HG02973 (cell line): ENCODE measurements around the gene DBR1.

ENCODE experiments used
- ATAC-seq: cut with Tn5 transposase; IDR thresholded peaks from one replicate; pipeline ENCODE4 v1.9.1; 2021; ENCODE audit warnings: moderate library complexity; ENCODE audit not compliant: unreplicated experiment

Gene DBR1, protein sequence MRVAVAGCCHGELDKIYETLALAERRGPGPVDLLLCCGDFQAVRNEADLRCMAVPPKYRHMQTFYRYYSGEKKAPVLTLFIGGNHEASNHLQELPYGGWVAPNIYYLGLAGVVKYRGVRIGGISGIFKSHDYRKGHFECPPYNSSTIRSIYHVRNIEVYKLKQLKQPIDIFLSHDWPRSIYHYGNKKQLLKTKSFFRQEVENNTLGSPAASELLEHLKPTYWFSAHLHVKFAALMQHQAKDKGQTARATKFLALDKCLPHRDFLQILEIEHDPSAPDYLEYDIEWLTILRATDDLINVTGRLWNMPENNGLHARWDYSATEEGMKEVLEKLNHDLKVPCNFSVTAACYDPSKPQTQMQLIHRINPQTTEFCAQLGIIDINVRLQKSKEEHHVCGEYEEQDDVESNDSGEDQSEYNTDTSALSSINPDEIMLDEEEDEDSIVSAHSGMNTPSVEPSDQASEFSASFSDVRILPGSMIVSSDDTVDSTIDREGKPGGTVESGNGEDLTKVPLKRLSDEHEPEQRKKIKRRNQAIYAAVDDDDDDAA

DNA sequence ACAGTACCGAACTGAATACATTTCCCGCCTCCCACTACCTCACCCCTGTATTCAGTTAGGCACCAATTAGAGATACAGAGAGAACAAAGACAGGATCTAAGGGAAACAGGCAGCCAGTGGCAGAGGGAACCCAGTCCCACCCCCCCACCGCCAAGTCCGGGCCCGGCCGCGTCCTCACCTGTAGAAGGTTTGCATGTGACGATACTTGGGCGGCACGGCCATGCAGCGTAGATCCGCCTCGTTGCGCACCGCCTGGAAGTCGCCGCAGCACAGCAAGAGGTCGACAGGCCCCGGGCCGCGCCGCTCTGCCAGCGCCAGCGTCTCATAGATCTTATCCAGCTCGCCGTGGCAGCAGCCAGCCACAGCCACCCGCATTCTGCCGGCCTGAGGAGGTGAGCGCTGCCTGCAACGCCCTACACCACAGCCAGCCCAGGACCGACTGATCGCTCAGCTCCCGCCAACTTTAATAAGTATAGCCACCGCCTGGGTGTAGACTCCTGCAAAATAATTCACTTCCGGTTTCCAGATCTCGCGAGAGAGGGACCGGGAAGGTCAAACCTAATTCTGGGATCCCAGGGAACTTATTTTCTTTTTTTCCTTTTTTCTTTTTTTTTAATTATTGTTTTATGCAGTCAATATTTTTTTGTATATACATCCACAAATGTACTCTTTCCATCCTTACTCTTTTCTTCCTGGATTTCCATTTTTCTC lies at the start of gene DBR1:
TSS of gene DBR1 (minus strand) at position 501 of the 711 bp plus-strand sequence. CDS start at position 375, 126 bp downstream.
- ATAC-seq, result peak; percentile 88

DNA sequence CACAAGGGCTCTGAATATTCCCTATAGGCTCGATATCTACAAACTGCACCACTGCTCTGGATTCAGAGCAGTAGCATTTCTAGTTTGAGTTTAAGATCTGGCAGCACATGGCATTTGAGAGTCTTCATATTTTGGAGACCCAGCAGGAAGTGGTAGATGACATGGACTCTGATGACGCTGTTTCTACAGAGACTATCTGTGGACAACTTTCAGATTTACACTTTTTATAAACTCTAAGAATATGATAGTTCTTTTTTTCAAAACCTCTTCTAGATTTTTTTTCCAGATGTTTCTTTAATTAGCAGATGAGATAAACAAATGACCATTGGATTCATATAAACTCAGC lies 48.2 kb upstream of the DBR1 start:
- ATAC-seq, result no peak

DNA sequence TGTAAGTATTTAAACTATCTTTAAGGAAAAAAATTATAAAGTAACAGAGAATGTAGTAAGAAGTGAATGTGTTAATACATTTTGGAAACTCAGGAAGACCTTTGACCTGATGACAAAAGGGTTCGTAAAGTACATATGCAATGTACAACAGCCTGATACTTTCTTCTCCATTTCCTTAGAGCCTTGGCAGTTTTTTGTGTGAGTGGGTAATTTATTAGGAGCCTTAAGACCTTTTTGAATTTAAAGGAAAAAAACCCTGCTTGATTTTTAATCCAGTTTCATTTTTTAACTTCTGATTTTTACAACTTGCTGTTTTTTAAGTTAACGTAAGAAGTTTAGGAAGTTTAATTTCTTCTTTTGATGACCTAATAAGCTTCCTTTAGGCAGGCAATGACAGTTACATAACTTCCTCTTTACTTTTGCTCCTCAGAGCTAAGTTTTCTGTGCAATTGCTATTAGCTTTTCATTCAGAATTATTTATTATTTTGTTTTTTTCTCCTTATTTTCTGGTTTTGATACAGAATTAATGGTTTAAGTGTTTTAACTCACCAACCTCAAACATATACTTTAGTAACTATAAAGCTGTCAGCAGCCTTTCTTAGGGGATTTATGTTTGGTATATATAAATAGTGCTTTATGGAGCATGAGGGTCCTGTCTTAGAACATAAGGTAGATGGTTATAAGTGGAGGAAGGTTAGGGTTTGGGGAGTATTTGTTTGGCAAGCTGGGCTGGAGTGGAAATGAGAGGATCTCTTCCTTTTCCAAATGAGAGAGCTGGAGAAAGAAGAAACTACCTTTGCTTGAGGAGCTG lies 47.6 kb upstream of the DBR1 start:
- ATAC-seq, result no peak

DNA sequence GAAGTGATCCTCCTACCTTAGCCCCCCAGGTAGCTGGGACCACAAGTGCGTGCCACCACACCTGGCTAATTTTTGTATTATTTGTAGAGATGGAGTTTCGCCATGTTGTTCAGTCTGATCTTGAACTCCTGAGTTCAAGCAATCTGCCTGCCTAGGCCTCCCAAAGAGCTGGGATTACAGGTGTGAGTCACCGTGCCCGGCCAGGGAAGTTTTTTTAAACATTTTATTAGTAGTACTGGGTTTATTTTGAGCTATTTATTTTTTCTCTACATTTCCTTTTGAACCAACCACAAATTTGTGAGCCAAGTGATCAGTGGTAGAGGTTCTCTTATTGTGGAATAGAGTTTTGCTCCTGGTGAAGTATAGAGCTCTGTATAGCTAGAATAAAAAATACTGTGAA lies 46.1 kb upstream of the DBR1 start:
- no peak for ATAC-seq

DNA sequence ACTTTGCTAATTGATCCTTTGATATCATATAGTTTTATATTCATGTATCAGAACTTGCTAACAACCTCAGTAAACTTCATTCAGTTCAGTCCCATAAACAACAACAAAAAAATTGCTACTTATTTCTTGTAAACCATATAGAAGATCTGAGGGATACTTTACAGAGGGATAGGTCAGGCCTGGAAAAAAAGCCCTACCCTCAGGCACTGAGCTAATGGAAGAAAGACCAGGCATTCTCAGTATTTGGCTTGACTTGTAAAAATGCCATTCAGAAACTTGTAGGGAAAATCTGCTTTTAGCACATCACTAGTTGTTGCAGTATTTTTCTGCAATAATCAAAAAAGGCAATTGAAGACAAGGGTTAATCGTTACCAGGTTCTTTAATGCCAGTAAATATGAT lies 45.5 kb upstream of the DBR1 start:
- ATAC-seq, result no peak

DNA sequence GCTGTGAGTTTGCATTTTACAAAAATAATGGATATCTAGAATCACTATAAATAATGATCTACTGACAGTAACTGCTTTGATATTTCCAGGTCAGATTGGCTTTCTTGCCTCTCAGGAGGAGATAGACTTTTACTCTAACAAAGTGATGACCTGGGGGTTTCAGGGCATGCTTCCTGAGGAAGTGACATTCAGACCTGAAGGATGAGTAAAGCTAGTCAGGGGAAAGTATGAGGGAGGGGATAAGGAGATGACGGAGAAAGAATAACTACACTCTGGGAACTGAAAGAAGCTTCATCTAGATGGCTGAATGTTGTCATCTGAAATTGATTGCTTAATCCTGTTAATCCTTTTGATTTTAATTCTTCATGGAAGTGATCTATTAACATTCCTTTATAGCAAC lies 44.5 kb upstream of the DBR1 start:
- ATAC-seq, result no peak

DNA sequence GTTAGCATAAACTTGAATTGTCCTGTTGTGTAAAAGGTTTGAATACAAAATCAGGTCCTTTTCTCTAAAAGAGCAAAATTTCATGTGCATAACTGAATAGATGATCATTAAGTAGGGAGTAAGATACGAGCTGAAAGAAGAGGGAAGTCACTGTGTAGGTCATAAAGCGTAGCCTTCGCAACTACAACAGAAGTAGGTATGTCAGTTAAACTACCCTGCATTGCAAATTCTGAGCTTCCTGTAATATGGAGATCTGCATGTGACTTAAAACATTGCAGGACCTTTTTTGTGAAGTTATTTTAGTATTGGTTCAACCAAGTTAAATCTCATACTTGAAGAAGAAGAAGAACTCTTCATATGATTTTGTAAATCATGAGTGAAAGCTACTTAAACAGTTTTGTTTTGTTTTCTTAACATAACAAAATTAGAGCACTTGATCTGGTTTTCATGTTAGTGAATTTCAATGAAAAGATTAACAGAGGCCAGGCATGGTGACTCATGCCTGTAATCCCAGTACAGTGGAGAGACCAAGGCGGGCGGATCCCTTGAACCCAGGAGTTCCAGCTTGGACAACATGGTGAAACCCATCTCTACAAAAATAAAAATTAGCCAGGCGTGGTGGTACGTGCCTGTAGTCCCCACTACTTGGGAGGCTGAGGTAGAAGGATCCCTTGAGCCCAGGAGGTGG lies 38.8 kb upstream of the DBR1 start:
- ATAC-seq, result no peak

DNA sequence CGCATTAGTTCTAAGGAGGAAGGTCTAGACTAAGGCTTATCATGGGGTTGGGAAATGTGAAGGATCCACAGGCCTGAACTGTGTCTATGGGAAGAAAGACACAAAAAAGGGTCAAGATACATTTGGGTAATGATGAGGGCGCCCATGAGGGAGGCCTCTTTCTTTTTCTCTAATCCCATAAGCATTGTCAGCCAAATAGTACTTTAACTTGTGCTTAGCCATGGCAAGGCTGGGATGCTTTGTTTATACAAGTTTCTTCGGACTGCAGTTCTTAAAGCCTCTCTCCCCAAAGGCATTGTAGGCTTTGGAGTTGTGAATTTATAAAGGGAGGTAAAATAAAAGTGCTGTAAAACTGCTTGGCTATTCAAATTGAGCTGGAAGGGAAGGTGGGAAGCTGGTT lies 35.8 kb upstream of the DBR1 start:
- no peak for ATAC-seq

DNA sequence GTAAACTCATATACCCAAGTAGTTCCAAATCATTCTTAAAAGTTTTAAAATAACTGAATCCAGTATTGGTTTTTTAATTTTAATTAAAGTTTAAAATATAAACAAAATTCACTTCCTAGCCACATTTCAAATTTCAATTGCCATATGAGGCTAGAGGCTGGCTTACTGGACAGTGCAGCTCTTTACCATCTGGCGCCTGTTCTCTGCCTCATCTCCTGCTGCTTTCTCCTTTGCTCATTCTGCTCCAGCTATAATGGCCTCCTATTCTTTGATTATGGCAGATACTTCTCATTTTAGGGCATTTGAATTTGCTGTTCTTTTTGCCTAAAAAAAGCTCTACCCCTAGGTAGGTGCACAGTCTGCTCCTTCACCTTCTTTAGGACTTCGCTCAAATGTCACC lies 31.5 kb upstream of the DBR1 start:
- no peak for ATAC-seq

DNA sequence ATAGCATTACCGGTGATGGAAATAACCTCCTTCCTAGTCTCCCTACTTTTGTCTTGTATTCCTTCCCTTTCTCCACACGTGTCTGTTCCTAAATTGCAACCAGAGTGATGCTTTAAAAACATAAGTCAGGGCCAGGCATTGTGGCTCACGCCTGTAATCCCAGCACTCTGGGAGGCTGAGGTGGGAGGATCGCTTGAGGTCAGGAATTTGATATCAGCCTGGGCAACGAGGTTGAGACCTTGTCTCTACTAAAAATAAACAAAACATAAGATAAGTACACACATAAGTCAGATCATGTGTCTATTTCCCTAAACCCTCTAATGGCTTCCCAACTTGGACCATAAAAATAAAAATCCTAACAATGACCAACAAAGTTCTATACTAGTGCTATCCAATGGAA lies 30.8 kb upstream of the DBR1 start:
- ATAC-seq, result no peak

DNA sequence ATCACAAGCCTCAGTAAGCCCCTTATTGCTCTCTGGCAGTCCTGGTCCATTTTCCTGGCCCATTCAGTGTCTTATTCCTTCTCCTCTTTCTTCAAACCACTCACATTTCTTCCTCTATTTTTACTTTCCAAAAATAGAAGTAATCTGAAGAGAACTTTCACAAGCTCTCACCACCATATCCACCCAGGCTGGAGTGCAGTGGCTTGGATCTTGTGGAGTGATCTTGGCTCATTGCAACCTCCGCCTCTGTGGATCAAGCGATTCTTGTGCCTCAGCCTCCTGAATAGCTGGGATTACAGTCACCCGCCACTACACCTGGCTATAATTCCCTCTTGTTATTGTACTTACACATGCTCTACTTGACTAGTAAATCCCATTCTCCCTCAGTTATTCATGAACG lies 29.2 kb upstream of the DBR1 start:
- ATAC-seq, result no peak

DNA sequence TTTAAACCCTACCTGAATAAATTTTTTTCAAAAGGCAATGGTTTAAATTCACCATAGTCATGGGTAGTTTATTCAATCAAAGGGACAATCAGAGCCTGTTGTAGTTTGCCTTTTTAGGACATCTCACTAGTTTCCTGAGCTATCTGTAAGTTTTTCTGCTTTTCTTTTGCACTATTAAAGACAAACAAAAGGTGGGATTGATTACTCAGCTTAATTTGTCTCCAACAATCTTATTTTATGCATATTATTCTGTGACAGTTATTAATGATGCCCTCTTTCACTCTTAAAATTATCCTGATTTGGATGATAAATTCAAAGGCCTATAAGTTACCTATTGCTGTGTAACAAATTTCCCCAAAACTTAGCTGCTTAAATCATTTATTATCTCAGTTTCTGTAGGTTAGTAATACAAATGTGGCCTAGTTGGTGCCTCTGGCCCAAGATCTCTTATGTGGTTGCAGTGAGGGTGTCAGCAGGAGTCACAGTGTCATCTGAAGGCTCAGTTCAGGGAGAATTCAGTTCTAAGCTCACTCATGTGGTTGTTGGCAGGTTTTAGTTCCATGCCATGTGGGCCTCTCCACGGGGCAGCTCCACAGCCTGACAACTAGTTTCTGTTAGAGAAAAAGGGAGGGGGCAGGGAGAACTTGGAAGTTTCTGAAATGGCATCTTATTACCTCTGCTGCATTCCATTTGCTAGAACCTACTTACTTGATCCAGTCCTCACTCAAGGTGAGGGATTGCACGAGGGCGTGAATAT lies 28.4 kb upstream of the DBR1 start:
- ATAC-seq, result no peak

DNA sequence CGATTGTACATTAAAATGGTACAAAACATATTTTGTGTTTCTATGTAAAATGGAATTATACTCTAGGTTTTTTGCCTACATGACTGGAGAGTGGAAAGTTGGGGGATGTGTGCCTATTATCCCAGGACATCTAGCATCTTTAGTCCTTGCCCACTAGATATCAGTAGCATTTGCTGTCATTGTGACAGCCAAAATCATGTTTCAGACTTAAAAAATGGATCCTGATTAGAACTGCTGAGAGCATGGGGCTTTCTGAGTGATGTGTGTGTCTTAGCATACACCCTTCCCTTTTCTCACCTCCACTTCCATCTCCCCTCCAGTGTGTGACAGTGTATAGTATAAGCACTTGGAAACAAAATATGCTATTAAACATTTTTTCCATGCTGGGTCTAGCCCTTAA lies 25.7 kb upstream of the DBR1 start:
- no peak for ATAC-seq

DNA sequence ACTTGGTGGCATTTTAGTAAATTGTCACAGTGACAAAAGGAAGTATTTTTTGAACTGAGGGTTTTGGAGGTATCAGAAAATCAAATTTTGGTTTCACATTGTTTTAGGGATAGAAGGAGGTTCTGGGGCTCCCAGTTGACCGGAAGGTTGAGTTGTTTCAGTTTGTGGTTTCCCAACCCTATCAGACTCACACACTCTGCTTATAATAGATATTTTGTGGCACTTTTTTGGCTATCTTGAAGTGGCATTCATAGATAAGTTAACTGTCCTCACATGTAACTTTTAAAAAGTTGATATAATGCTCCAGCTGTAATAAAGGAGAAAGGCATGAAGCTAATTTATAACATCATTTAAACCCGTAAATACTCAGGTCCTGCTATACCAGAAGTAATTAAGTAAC lies 25.1 kb upstream of the DBR1 start:
- peak; percentile 55 for ATAC-seq

DNA sequence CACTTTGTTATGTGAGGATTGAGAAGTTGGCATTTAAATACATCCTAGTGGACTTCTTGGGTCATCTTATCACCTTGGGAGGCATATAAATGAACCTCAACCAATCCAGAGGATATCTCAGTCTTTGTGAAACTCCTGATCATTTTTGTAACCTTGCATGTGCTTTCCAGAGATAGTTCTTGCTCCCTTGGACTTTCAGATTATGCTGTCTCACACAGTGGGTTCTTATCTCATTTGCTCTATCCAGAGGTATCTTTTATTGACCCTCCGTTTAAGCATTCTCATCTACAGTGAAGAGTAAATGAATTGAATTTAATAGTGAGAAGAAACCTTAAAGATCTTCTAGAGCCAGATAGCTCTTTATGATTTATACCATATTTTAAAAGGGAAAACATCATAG lies 22.8 kb upstream of the DBR1 start:
- ATAC-seq, result no peak

DNA sequence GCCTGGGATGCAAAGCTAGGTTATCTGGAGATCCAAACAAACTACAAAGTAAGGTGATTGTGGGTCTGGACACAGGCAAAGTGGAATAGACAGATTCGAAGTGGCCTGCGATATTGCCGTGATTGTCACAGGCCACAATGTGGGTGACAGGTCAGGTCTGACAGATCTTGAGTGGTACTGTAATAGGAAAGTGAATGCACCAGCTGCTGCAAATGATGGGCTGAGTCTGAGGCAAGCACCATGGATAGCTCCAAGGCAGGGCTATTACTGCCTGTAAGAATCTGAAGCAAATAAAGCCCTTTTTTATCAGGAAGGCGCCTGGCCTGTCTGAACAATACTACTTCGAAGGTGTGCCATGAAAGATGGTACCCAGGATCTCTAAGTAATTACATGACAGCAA lies 22.3 kb upstream of the DBR1 start:
- ATAC-seq, result no peak

DNA sequence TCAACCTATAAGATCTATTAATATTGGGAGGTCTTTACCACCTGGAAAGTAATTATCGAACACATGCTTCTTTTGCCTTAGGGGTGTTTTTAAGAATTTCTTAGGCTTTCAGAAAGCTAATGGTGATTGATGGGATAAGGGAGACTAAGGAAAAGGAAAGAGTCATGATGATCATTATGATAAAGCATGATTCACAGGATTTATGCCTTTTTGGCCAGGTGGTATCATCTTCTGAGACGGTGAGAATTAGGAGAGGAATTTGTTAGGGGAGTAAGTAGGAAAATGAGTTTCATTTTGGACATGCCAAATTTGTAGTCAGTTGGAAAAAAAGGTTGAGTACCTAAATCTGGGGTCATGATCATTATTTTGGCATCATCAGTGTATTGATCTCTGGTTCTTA lies 21.3 kb upstream of the DBR1 start:
- ATAC-seq, result no peak

DNA sequence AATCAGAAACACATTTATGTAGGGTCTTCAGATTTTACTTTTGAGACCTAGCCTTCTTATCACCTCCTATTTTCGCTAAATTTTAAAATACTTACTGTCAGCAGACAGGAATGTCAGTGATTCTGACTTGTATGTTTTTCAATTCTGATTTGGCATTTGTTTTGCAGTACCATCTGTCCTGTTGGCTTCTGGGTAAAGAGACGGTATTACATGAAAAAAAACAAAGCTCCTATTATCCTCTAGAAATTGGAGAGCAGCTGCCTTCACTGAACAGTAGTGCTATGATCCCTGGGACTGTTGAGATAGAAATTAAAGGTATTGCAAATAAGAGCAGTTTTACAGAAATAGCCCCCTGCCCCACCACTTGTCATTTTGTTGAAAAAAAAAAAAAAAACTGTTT lies 20.8 kb upstream of the DBR1 start:
- ATAC-seq, result no peak

DNA sequence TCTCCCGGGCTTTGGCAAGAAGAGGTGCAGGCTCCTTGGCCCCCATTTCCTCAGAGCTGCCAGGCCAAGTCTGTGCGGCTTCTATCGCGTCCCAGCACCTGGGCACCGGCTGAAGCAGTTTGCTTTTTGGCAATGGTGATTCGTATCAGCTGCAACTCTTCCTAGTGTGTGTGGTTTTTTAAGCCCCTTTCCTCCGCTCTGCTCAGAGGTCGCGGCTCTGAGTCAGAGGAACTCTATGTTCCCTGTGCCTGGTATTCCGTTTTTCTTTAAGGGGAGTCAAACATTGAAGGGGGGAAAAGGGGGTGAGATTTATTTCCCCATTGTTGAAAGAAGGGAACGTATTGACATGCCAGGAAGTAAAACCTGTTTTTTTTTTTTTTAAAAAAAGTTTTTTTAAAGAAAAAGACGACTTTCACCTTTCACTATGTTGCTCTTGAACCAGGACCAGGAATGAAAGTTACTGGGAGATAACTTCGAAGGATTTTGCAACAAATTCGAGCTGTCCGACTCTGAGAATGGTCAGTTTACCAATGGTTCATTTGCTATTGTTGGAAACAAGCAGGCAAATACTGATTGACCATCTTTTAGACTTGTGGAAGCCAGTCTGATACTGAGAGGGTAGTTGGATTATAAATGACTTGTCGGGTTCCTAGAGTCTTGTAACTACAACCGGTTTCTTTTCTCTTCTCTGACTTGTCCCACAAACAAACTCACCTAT lies 13.5 kb upstream of the DBR1 start:
- no peak for ATAC-seq
